NCI-H460 (cell line): ENCODE results near the gene USO1. TPM values are rescaled to one million over a fixed set of nuclear protein-coding genes. Genes with fewer than 3 reads are reported as not detected.

ENCODE experiments used
- DNase-seq: peaks from one replicate; pipeline ENCODE4 v3.0.0-alpha.2; 2016; ENCODE audit warnings: low read depth; ENCODE audit errors: extremely low read depth
- small RNA-seq, 2 experiments: library from RNA; depleted of rRNA; stranded (forward); fragments of <200 nt; gene quantifications; one replicate each; pipeline ENCODE3, GENCODE V24; 2014
- total RNA-seq: library from RNA; depleted of rRNA; stranded (reverse); fragments of >200 nt; shearing (Covaris generic); gene quantifications from 2 replicates; pipeline ENCODE4 v1.2.3, GENCODE V29; 2014; rRNA removed

Gene USO1
- total RNA-seq, 1 experiment from 2014 or later: 65.9 TPM

DNA sequence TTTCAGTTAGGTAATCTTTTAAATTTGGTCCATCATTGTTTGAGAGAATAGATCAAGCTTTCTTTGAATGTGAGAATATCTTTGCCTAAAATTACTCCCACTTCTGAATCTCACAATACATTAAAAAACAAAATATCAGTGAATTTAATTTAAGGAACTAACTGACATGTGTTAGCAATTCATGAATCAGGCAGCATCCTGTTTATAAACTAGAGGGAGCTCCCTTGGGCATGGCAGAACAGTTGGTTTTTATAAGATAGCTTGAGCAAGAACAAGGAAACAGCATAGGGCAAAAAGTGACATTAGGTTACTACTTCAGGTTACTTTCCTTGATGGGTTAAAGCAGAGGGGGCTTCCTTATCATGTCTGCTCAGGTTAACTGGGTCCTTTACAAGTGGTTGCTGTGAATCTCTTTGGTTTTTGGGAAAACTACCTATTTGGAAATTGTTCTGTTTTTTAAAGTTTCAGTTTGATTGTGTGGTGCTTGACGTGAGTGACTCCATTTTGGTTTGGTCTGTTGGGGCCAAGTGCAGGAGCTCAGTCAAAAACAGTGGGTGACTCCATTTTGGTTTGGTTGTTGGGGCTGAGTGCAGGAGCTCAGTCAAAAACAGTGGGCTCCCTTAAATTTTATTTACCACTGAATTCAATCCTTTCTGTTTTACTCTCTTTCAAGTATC is 109.9 kb downstream of the USO1 start:
- DNase-seq: no peak

GRCh38 chr4:75834772-75835154 is 110.4 kb downstream of the USO1 start:
- DNase-seq: no peak

GRCh38 chr4:75841641-75842520 is 117.5 kb downstream of the USO1 start:
- DNase-seq: peak; percentile 32

- no peak for DNase-seq
These were observed 119.2 kb downstream of the USO1 start for GRCh38 chr4:75843596-75843995.

- no peak for DNase-seq
These were observed 119.8 kb downstream of the USO1 start for GRCh38 chr4:75844151-75844662.

GRCh38 chr4:75845992-75846391 is 121.6 kb downstream of the USO1 start:
- no peak for DNase-seq

DNA sequence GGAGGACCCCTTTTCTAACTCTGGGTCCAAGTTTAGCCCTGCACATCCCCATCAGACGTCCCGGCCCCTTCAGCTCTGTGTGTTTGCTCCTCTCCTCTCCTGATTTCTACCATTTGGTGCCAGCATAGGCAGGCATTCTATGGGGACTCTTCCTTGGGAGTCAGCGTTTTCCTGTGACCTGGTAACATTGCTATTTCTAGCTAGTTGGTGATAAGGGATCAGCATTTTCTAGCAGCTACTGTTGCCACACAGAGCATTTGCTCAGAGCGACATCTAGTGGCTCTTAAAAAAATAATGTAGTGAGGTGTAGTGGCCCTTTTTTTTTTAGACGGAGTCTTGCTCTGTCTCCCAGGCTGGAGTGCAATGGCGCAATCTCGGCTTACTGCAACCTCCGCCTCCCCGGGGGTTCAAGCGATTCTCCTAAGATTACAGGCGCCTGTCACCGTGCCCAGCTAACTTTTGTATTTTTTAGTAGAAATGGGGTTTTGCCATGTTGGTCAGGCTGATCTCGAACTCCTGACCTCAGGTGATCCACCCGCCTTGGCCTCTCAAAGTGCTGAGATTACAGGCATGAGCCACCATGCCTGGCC is 123.9 kb downstream of the USO1 start:
- peak; percentile 78 for DNase-seq

- DNase-seq: no peak
These were observed 124.5 kb downstream of the USO1 start for GRCh38 chr4:75848891-75849290.

DNA sequence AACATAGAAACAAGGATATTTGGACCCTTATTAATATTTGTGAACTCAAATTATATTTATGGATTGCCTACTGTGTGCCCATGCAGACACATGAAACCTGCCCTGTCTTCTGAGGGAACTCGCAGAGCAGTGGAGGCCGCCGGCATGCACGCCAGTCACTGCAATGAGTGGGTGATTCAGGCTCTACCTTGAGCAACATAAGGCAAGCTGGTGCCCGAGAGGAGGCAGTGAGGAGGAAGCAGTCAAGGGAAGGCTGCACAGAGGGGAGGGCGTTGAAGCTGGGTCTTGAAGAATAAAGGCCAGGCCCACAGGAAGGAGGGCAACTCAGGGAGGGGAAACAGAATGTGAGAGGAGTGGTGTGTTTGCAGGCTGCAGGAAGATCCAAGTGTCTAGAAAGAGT is 125.1 kb downstream of the USO1 start:
- no peak for DNase-seq

- DNase-seq: no peak
These were observed 134.3 kb downstream of the USO1 start for GRCh38 chr4:75858721-75859120.

GRCh38 chr4:75860606-75861005 is 136.2 kb downstream of the USO1 start:
- DNase-seq: no peak

Small RNA genes lying within 50 kb of the gene (small RNA-seq; reads per million reads assigned to genes)
- 0 reads per million in 2 experiments for gene RNU2-16P

Other genes starting within 250 kb of the USO1 start
- gene RCHY1, start 210.2 kb upstream of the USO1 start, total RNA-seq: 23.1 and 32.3 TPM in 2 replicates
- gene THAP6, start 210.1 kb upstream of the USO1 start, total RNA-seq: 19.7 and 21.7 TPM in 2 replicates
- gene ODAPH, start 168.5 kb upstream of the USO1 start, total RNA-seq: not detected in 2 replicates
- 1.1 and 2.2 TPM in 2 replicates for gene CDKL2, start 94.0 kb upstream of the USO1 start, total RNA-seq
- 93.2 and 112 TPM in 2 replicates for gene G3BP2, start 51.2 kb upstream of the USO1 start, total RNA-seq
- gene PPEF2, start 177.9 kb downstream of the USO1 start, total RNA-seq: not detected in 2 replicates
- gene NAAA, start 216.4 kb downstream of the USO1 start, total RNA-seq: 14.2 and 17.6 TPM in 2 replicates